ENCODE data around the gene CASP2. TPM values are rescaled to one million over a fixed set of nuclear protein-coding genes. Genes with fewer than 3 reads are reported as not detected.
A peak's percentile ranks its signal among the peaks of the same experiment; 100 is the strongest.

The CASP2 gene
- 1 to 10 TPM; 5.3 to 8.7 (median 6.7) TPM for total RNA-seq
- long read RNA-seq = 0 reads

DNA sequence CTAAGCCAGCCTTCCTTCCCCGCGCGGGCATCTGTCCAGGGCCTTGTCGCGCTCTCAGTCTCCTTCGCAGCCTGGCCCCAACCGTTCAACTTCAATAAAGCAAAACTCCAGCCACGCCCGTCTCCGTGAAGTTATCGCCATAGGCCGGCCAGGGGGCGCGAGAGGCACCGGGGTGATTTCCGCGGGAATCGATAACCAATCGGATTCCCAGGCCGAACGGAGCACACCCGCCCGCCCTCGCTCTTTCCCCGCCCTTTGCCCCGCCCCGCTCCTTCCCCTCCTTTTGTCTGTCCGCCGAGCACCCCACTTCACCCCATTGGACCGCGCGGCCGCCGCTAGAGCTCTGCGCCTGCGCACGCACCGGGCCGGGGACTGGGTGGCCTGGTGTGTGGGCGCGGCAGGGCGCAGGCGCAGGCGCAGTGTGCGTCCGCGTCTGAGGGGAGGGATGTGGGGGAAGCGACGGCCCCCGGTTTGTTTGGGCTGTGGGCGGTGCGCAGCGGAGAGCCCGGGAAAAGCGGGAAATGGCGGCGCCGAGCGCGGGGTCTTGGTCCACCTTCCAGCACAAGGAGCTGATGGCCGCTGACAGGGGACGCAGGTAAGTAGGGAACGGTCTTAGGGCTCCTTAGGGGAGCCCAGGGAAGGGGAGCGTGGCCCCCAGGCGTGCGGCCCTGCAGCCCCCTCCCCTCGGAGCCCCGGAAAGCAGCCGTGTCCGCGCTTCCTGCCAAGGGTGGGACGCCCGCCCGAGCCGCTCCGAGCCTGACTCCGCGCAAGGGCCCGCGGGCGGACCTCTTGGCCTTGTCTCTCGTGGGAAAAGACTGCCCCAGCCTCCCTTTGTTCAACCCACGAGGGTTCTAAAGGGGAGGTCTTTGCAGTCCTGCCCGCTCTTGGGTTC, at the start of gene CASP2:
CASP2 (plus strand) TSS at position 417 of the 892 bp plus-strand sequence; CDS start at position 522, 105 bp downstream.
- ATAC-seq (peak; percentile 87 to 92 (median 90)), DNase-seq (peak; percentile 99)
- Histone ChIP-seq H3K4me3 (peak within 1 kb of the TSS; percentile 88 to 99 (median 98)), H3K36me3 (peaks cover 0 to 13% (median under 1%) of the 10 kb centered on the region in 4 donors), H3K27me3 (no peaks in the 10 kb centered on the region), H3K27ac (peak within 1 kb of the TSS; percentile 75 to 90 (median 87)), H3K4me1 (peaks cover 0 to 39% (median 6%) of the 10 kb centered on the region in 4 donors), H3K9me3 (no peaks in the 10 kb centered on the region)
- WGBS (ENCODE audit: insufficient coverage, low coverage, low lambda C conversion rate, missing lambda C conversion rate) = under 1% methylated on average over 42 of the region's 84 CpGs
- intact Hi-C loops (cut with DNase I) = no loop called here
- TF ChIP-seq POLR2A (IDR thresholded peaks at IDR 0.05) = peak; percentile 71
- TF ChIP-seq, protein P1, sequence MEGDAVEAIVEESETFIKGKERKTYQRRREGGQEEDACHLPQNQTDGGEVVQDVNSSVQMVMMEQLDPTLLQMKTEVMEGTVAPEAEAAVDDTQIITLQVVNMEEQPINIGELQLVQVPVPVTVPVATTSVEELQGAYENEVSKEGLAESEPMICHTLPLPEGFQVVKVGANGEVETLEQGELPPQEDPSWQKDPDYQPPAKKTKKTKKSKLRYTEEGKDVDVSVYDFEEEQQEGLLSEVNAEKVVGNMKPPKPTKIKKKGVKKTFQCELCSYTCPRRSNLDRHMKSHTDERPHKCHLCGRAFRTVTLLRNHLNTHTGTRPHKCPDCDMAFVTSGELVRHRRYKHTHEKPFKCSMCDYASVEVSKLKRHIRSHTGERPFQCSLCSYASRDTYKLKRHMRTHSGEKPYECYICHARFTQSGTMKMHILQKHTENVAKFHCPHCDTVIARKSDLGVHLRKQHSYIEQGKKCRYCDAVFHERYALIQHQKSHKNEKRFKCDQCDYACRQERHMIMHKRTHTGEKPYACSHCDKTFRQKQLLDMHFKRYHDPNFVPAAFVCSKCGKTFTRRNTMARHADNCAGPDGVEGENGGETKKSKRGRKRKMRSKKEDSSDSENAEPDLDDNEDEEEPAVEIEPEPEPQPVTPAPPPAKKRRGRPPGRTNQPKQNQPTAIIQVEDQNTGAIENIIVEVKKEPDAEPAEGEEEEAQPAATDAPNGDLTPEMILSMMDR (IDR thresholded peaks at IDR 0.05) = peak in 3 of 4 donors; percentile 48 to 50 (median 49)

DNA sequence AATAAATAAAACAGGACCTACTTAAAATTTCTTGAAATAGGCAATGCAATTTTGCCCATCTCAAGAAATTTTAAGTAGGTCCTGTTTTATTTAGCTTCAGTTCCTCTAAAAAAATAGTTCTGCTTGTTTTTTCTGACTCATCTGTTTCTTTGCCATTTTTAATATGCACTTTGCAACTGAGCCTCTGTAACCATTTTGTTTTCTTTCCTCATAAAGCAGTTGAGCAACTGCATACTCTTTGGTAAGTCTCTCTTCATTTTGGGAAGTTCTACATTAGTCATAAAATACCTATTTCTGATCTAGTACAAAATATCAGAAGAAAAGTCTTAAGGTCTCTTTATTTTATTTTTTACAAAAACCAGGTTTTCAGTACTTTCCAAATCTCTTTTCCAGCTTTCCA, 48.3 kb upstream of the CASP2 start:
- ATAC-seq = peak in 3 of 4 donors; percentile 39 to 56 (median 52)
- Histone ChIP-seq H3K36me3 (no peaks in the 10 kb centered on the region), H3K4me1 (peaks cover 0 to 34% (median 0%) of the 10 kb centered on the region in 4 donors), H3K27me3 (no peaks in the 10 kb centered on the region), H3K9me3 (no peaks in the 10 kb centered on the region), H3K4me3 (peak overlapping the region in 1 of 3 donors; percentile 30), H3K27ac (peak overlapping the region; percentile 9 to 79 (median 37))
- no peak for TF ChIP-seq POLR2A (IDR thresholded peaks at IDR 0.05)
- TF ChIP-seq, protein P1 (IDR thresholded peaks at IDR 0.05) = no peak
- intact Hi-C loops (cut with DNase I) = loop anchor here (5.0 to 10.0 kb wide), 2 partner anchors 55 to 67 kb away; no protein-coding TSS in a partner anchor
- no peak for DNase-seq

DNA sequence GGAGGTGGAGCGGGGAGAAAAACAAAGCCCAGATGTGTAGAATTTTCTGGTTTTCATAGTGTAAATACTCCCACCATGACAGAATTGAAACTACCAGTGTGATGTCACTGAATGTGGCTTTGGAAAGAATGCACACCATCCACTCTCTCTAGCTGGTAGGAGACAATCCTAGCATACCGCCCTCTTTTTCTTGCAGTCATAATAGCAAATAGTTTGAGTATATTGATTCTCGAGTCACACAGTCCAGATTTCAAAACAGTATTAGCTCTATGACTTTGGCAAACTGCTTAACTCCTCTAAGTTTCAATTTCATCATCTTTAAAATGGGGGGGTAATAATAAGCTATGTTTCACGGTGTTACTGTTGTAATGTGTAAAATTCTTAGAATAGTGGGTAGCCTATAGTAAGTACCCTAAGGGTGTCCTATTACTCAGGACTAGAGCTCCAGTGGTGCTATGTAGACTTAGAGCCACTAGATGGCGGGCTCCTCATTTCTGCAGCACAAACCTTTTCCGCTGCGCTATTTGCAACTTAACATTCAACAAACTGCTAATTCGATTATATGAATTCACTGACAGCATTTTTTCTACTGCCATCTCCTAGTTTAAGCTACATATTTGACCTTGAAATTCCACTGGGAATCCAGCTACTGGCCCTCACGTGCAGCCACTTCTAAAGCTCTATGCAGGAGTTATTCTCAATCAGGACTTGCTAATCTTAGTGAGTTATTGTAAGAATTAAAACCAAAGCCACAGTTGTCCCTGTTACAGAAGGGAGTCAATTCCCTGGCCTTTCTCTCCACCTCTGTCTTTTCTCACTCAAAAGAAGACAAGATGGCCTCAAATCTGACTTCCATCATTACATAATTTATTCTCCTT, 47.6 kb upstream of the CASP2 start:
- Histone ChIP-seq H3K4me3 (peak overlapping the region in 1 of 3 donors; percentile 30), H3K9me3 (no peaks in the 10 kb centered on the region), H3K4me1 (peaks cover 0 to 35% (median 0%) of the 10 kb centered on the region in 4 donors), H3K27ac (peak overlapping the region; percentile 9 to 79 (median 37)), H3K36me3 (no peaks in the 10 kb centered on the region), H3K27me3 (no peaks in the 10 kb centered on the region)
- ATAC-seq = peak; percentile 91 to 96 (median 94)
- intact Hi-C loops (cut with DNase I) = loop anchor here (5.0 to 10.0 kb wide), 2 partner anchors 54 to 67 kb away; no protein-coding TSS in a partner anchor
- TF ChIP-seq, protein P1 (IDR thresholded peaks at IDR 0.05) = peak; percentile 93 to 98 (median 96)
- TF ChIP-seq POLR2A (IDR thresholded peaks at IDR 0.05) = no peak
- peak; percentile 43 to 77 (median 65) for DNase-seq
- 10% methylated on average over 9 of the region's 9 CpGs for WGBS (ENCODE audit: insufficient coverage, low coverage, low lambda C conversion rate, missing lambda C conversion rate)

DNA sequence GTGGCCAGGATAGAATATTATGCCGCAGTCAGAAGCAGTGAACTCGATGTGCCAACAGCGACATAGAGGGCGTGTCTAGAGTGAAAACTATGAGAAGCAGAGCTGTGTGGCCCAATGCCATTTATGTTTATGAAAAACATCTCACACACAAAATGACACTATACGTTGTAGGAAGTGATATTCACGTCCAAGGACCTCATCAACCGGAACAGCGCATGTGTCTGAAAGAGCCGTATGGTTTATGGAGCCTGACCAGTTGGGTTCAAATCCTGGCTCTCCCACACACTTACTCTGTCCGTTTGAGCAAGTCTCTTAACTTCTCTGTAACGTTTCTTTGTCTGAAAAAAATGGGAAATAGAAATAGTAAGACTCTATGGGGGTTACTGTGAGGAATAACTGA, 45.8 kb upstream of the CASP2 start:
- 80% methylated on average over 11 of the region's 11 CpGs for WGBS (ENCODE audit: insufficient coverage, low coverage, low lambda C conversion rate, missing lambda C conversion rate)
- intact Hi-C loops (cut with DNase I) = loop anchor here (5.0 to 10.0 kb wide), 2 partner anchors 52 to 65 kb away; no protein-coding TSS in a partner anchor
- TF ChIP-seq, protein P1 (IDR thresholded peaks at IDR 0.05) = no peak
- no peak for TF ChIP-seq POLR2A (IDR thresholded peaks at IDR 0.05)
- Histone ChIP-seq H3K4me3 (no peak overlapping the region), H3K27ac (no peak overlapping the region), H3K9me3 (no peaks in the 10 kb centered on the region), H3K36me3 (no peaks in the 10 kb centered on the region), H3K27me3 (no peaks in the 10 kb centered on the region), H3K4me1 (peaks cover 0 to 35% (median 0%) of the 10 kb centered on the region in 4 donors)
- DNase-seq (no peak), ATAC-seq (no peak)
